K562 (cell line): Measurements from ENCODE around the gene KIF17. TPM values are rescaled to one million over a fixed set of nuclear protein-coding genes. Genes with fewer than 3 reads are reported as not detected.
A peak's percentile ranks its signal among the peaks of the same experiment; 100 is the strongest.

ENCODE experiments used
- ATAC-seq: fragments of 200-7000 bp; cut with Tn5 transposase; 3 replicates; pipeline ENCODE4 v1.9.1; 2020; ENCODE audit warnings: moderate library complexity
- BruUV-seq: library from RNA; stranded (reverse); fragments of 400-500 nt; replicated peaks from 2 replicates; lab custom pipeline; 2021; lab: Mats Ljungman, UMichigan
- CTCF ChIA-PET: fragments of 300-600 bp; formaldehyde crosslinking; extraction: SDS; loops from one replicate; lab custom pipeline; 2021; ENCODE audit warnings: low intra/inter-chr PET ratio; lab: Yijun Ruan, JAX
- POLR2A ChIA-PET: fragments of 300-600, 350-650 bp; sonication (Branson Sonifier 250); formaldehyde crosslinking; extraction: SDS; loops from one replicate; lab custom pipeline; 2021; ENCODE audit warnings: antibody characterized with exemption, inconsistent platforms; lab: Yijun Ruan, JAX
- DNase-seq, 4 experiments: peaks; one replicate each; pipeline versions ENCODE4 v3.0.0 to v3.0.0-alpha.2; 2011 to 2018; ENCODE audit warnings: low spot score in 3 of 4, mixed read lengths in 3 of 4; ENCODE audit errors: extremely low read depth in 1 of 4
- FAIRE-seq: peaks from 2 replicates; lab custom pipeline; 2011; peaks lifted over from hg19 to GRCh38; lab: Jason Lieb, UNC
- H2AFZ ChIP-seq: 2 replicates; pipeline ENCODE4 v1.6.0; 2011; ENCODE audit warnings: low read depth, low read length, control low read depth, inconsistent platforms
- H3K27ac ChIP-seq: fragments of 200-600 bp; 3 replicates; pipeline ENCODE4 v1.8.0; 2011; ENCODE audit warnings: low read depth, mild to moderate bottlenecking, control low read depth, inconsistent platforms, low read length, moderate library complexity, mixed read lengths; ENCODE audit errors: extremely low read depth
- H3K27me3 ChIP-seq, 2 experiments: fragments of 300-600 bp in 1 of 2; 2 replicates in 1 of 2; 3 replicates in 1 of 2; pipeline versions ENCODE4 v1.6.0 to v1.8.0; 2011; ENCODE audit warnings: inconsistent platforms in 2 of 2, low read length in 2 of 2, mild to moderate bottlenecking in 1 of 2, mixed read lengths in 1 of 2, moderate library complexity in 1 of 2; ENCODE audit not compliant: control insufficient read depth in 2 of 2, insufficient read depth in 2 of 2
- H3K36me3 ChIP-seq: fragments of 300-600 bp; 3 replicates; pipeline ENCODE4 v1.8.0; 2011; ENCODE audit warnings: mild to moderate bottlenecking, low read length, inconsistent platforms; ENCODE audit not compliant: control insufficient read depth, insufficient read depth
- H3K4me1 ChIP-seq, 2 experiments: fragments of 200-600 bp in 1 of 2; replicated peaks in 1 of 2; 2 replicates in 1 of 2; 3 replicates in 1 of 2; pipeline versions ENCODE4 v1.5.1 to v1.8.0; 2011; ENCODE audit warnings: inconsistent platforms in 2 of 2, low read length in 2 of 2, mild to moderate bottlenecking in 1 of 2, mixed read lengths in 1 of 2, moderate library complexity in 1 of 2; ENCODE audit not compliant: control insufficient read depth in 2 of 2, insufficient read depth in 2 of 2
- H3K4me2 ChIP-seq: 2 replicates; pipeline ENCODE4 v1.6.1; 2011; ENCODE audit warnings: low read length, control low read depth, inconsistent platforms, mixed read lengths; ENCODE audit not compliant: insufficient read depth
- H3K4me3 ChIP-seq: fragments of 200-600 bp; sonication (generic), shearing (Covaris generic); 2 replicates; pipeline ENCODE4 v1.5.1; 2016; ENCODE audit warnings: control low read depth, inconsistent platforms
- H3K79me2 ChIP-seq: fragments of 200-600 bp; 3 replicates; pipeline ENCODE4 v1.8.0; 2011; ENCODE audit warnings: low read length, inconsistent platforms; ENCODE audit not compliant: control insufficient read depth, insufficient read depth
- H3K9ac ChIP-seq, 2 experiments: 2 replicates each; pipeline versions ENCODE4 v1.6.0 to v1.6.1; 2011; ENCODE audit warnings: low read depth in 2 of 2, low read length in 2 of 2, control low read depth in 1 of 2, inconsistent platforms in 1 of 2, mild to moderate bottlenecking in 1 of 2, mixed read lengths in 1 of 2; ENCODE audit not compliant: insufficient read depth in 1 of 2
- H3K9me1 ChIP-seq: one replicate; pipeline ENCODE4 v1.6.0; 2011; ENCODE audit warnings: inconsistent platforms, mild to moderate bottlenecking, low read length, moderate library complexity; ENCODE audit not compliant: control insufficient read depth, insufficient read depth
- H3K9me3 ChIP-seq: replicated peaks from 2 replicates; pipeline ENCODE4 v1.5.1; 2011; ENCODE audit warnings: low read depth, low read length, inconsistent platforms; ENCODE audit not compliant: control insufficient read depth, insufficient read depth
- H4K20me1 ChIP-seq: replicated peaks from 2 replicates; pipeline ENCODE4 v1.6.1; 2011; ENCODE audit warnings: low read length, inconsistent platforms, mixed read lengths; ENCODE audit not compliant: control insufficient read depth, insufficient read depth
- EP400 ChIP-seq: fragments of 450-650 bp; IDR thresholded peaks from 2 replicates; pipeline ENCODE4 v1.6.1; 2017; ENCODE audit warnings: antibody characterized with exemption, mild to moderate bottlenecking, moderate library complexity
- HES1 ChIP-seq: fragments of 450-650 bp; IDR thresholded peaks from 2 replicates; pipeline ENCODE4 v1.6.1; 2016; ENCODE audit warnings: low read depth, mild to moderate bottlenecking, moderate library complexity
- ID3 ChIP-seq, 2 experiments: fragments of 250-450 bp in 1 of 2; fragments of 450-650 bp in 1 of 2; sonication (Bioruptor Pico) in 1 of 2; IDR thresholded peaks; 2 replicates each; pipeline versions ENCODE4 v1.6.1 to v1.8.0; 2016 to 2021; ENCODE audit warnings: mild to moderate bottlenecking in 2 of 2, moderate library complexity in 2 of 2, missing compliant biosample characterization in 1 of 2, missing genetic modification characterization in 1 of 2
- KLF10 ChIP-seq: fragments of 250-450 bp; sonication (Bioruptor Pico); IDR thresholded peaks from 2 replicates; pipeline ENCODE4 v1.6.1; 2021; ENCODE audit warnings: matching md5 sums
- MEF2A ChIP-seq: IDR thresholded peaks from 2 replicates; pipeline ENCODE4 v1.6.1; 2011; ENCODE audit warnings: low read depth, mild to moderate bottlenecking, low read length, moderate library complexity; ENCODE audit not compliant: control insufficient read depth
- NUFIP1 ChIP-seq: fragments of 450-650 bp; IDR thresholded peaks from 2 replicates; pipeline ENCODE4 v1.6.1; 2018; ENCODE audit not compliant: partially characterized antibody
- PPARD ChIP-seq: fragments of 250-450 bp; sonication (Bioruptor Pico); IDR thresholded peaks from 2 replicates; pipeline ENCODE4 v1.8.0; 2022; ENCODE audit warnings: inconsistent platforms, mild to moderate bottlenecking, moderate library complexity
- RCOR1 ChIP-seq, 2 experiments: IDR thresholded peaks; 2 replicates each; pipeline ENCODE4 v1.6.1; 2012; ENCODE audit warnings: low read depth in 2 of 2, low read length in 2 of 2, borderline replicate concordance in 1 of 2, improper control_type of control experiment in 1 of 2
- SOX6 ChIP-seq: fragments of 450-650 bp; IDR thresholded peaks from 2 replicates; pipeline ENCODE4 v1.6.1; 2014; ENCODE audit warnings: mild to moderate bottlenecking
- ZKSCAN3 ChIP-seq: fragments of 250-450 bp; sonication (Bioruptor Pico); IDR thresholded peaks from 2 replicates; pipeline ENCODE4 v1.4.0; 2020
- ZNF174 ChIP-seq: fragments of 250-450 bp; sonication (Bioruptor Pico); IDR thresholded peaks from 2 replicates; pipeline ENCODE4 v1.4.0; 2020; ENCODE audit warnings: mild to moderate bottlenecking
- ZNF584 ChIP-seq: fragments of 200-800 bp; sonication (Bioruptor generic); IDR thresholded peaks from 2 replicates; pipeline ENCODE4 v1.6.1; 2016; ENCODE audit warnings: low read depth, mild to moderate bottlenecking, missing genetic modification characterization, missing compliant biosample characterization
- ZNF77 ChIP-seq: fragments of 250-450 bp; sonication (Bioruptor Pico); IDR thresholded peaks from 2 replicates; pipeline ENCODE4 v1.5.0; 2020
- WGBS: fragments of 100-300 bp; shearing (Covaris generic); methylation state at CpG from one replicate; pipeline ENCODE4 v1.1.6; 2016; ENCODE audit warnings: low coverage, mixed read lengths; ENCODE audit not compliant: insufficient coverage; ENCODE audit errors: missing lambda C conversion rate; 5-methylcytosine and 5-hydroxymethylcytosine counted together
- in situ Hi-C: fragments of 300-500 bp; cut with MboI; formaldehyde crosslinking; loops from 4 replicates; pipeline ENCODE4 v1.15.0; 2018; ENCODE audit warnings: inconsistent platforms, mixed read lengths
- intact Hi-C: fragments of 100-400 bp; cut with micrococcal nuclease; formaldehyde crosslinking; loops from 2 replicates; pipeline ENCODE4 v1.14.2; 2022
- polyA plus RNA-seq, 8 experiments: library from polyadenylated mRNA; depleted of rRNA in 4 of 8; stranded (reverse) in 5 of 8; unstranded in 3 of 8; fragments of >200 nt; fragmentation: Nextera tagmentation in 2 of 8; fragmentation: Illumina TruSeq in 1 of 8; extraction: Ambion mirVana in 2 of 8; extraction: Trizol in 1 of 8; gene quantifications; 2 replicates each; pipeline versions ENCODE4 v1.2.1 to v1.2.3, GENCODE V29; 2011 to 2014; ENCODE audit warnings: inconsistent platforms in 1 of 8, missing spikeins in 1 of 8
- total RNA-seq, 7 experiments: library from RNA; depleted of rRNA in 6 of 7; stranded (reverse); fragments of >200 nt in 6 of 7; fragmentation: Illumina TruSeq in 2 of 7; extraction: Trizol in 2 of 7; gene quantifications; 2 replicates each; pipeline versions ENCODE4 v1.2.1 to v1.2.3, GENCODE V29; 2011 to 2021; ENCODE audit warnings: low replicate concordance in 1 of 7

Gene KIF17
- total and polyA plus RNA-seq, 9 of the 15 experiments (the other 6 are each of a cell fraction or from before 2014, with no cell fraction given) = 0.04 to 0.47 (median 0.18) TPM; not detected in 5

GRCh38 chr1:20684651-20685050 is 33.2 kb downstream of the KIF17 start:
- CTCF ChIA-PET = no interaction called here
- no TSS peak for BruUV-seq
- FAIRE-seq (no peak), ATAC-seq (no peak)
- peaks cover 0 to 27% of the 10 kb centered on the region in 2 experiments; a peak in 2 of 5 replicates for H3K4me1 ChIP-seq
- H3K27me3 ChIP-seq = peaks cover 60 to 83% of the 10 kb centered on the region in 2 experiments
- 0 out of 2 replicates have a peak, but pooled peaks cover 6% of the 10 kb centered on the region for H4K20me1 ChIP-seq
- H3K36me3 ChIP-seq = no peaks in the 10 kb centered on the region
- no peak overlapping the region for H3K27ac ChIP-seq
- in situ Hi-C loops = no loop called here
- H3K4me3 ChIP-seq = no peak overlapping the region
- no peak overlapping the region for H2AFZ ChIP-seq
- no peaks in the 10 kb centered on the region for H3K9me1 ChIP-seq
- intact Hi-C loops = no loop called here
- WGBS = 30% methylated on average over 14 of the region's 14 CpGs
- TF ChIP-seq RCOR1 (IDR thresholded peaks at IDR 0.05; ENCODE audit: borderline replicate concordance in 1 of 2, low read depth in 2 of 2, low read length in 2 of 2) (no peak), ZKSCAN3 (CRISPR knock-in tag) (no peak), ZNF77 (CRISPR knock-in tag) (no peak), ID3 (CRISPR knock-in tag; IDR thresholded peaks at IDR 0.05) (no peak), ID3 (tag; IDR thresholded peaks at IDR 0.05) (no peak), PPARD (CRISPR knock-in tag) (no peak), EP400 (no peak), HES1 (no peak), NUFIP1 (no peak), ZNF174 (no peak), KLF10 (CRISPR knock-in tag) (no peak), SOX6 (no peak), MEF2A (no peak), ZNF584 (CRISPR knock-in tag) (no peak)
- TF ChIP-seq, all 486 proteins: peak for 0
- POLR2A ChIA-PET = interaction anchor here (0.6 kb wide), 2 partner anchors 20 to 586 kb away, joined by 3 read pairs; no protein-coding TSS in a partner anchor
- Histone ChIP-seq H3K9me3 (no peaks in the 10 kb centered on the region), H3K9ac (0 out of 4 replicates have a peak overlapping the region, but pooled peaks of 1 of the 2 experiments have one; percentile 43), H3K4me2 (no peak overlapping the region), H3K79me2 (no peaks in the 10 kb centered on the region)
- no peak for DNase-seq
